ENCODE data around the gene ARL2.

DNA sequence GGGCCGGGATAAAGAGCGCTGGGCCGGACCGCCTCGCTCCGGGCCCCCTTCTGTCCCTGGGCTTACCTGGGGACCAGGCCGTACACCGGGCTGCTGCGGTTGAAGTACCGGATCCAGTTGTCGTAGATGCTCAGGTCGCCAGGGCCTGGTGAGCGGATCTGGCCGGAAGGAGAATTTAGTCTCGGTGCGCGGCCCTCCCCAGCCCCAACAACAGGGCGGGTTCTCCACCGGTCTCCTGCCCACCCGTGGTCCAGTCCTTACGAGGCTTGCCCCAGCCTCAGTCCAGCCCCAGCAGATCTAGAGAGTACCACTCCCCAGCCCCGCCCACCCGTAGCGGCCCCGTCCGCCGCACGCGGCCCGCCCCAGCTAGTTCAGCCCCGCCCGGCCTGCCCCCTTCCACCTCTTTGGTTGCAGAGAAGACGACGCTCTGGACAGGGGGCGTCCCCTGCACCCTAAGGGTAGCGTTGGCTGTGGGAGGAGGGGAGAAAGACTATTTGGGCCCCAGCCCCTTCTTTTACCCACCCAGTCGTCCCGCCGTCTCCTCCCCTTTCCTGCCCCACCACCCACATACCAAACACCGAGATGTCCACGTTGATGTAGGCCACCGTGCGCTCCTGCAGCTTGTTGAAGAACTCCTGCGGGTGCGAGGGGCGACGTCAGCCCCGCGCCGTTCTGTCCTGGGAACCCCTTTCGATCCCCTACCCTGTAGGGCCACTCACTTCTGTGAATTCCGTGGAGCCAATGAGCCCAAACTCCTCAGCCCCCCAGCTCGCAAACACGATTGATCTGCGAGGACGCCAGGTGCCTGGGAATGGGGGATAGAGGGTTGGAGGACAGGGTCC lies 33.8 kb downstream of the ARL2 start:
- TF ChIP-seq, protein P1, sequence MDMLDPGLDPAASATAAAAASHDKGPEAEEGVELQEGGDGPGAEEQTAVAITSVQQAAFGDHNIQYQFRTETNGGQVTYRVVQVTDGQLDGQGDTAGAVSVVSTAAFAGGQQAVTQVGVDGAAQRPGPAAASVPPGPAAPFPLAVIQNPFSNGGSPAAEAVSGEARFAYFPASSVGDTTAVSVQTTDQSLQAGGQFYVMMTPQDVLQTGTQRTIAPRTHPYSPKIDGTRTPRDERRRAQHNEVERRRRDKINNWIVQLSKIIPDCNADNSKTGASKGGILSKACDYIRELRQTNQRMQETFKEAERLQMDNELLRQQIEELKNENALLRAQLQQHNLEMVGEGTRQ (CRISPR knock-in tag; IDR thresholded peaks at IDR 0.05), result no peak
- TF ChIP-seq KAT7 (CRISPR knock-in tag; IDR thresholded peaks at IDR 0.05; ENCODE audit: borderline replicate concordance) (no peak), GABPB1 (CRISPR knock-in tag; IDR thresholded peaks at IDR 0.05) (no peak), ESRRA (CRISPR knock-in tag; IDR thresholded peaks at IDR 0.05; ENCODE audit: borderline replicate concordance) (no peak), OVOL2 (CRISPR knock-in tag; IDR thresholded peaks at IDR 0.05; ENCODE audit: borderline replicate concordance) (no peak)
- TF ChIP-seq, protein P2, sequence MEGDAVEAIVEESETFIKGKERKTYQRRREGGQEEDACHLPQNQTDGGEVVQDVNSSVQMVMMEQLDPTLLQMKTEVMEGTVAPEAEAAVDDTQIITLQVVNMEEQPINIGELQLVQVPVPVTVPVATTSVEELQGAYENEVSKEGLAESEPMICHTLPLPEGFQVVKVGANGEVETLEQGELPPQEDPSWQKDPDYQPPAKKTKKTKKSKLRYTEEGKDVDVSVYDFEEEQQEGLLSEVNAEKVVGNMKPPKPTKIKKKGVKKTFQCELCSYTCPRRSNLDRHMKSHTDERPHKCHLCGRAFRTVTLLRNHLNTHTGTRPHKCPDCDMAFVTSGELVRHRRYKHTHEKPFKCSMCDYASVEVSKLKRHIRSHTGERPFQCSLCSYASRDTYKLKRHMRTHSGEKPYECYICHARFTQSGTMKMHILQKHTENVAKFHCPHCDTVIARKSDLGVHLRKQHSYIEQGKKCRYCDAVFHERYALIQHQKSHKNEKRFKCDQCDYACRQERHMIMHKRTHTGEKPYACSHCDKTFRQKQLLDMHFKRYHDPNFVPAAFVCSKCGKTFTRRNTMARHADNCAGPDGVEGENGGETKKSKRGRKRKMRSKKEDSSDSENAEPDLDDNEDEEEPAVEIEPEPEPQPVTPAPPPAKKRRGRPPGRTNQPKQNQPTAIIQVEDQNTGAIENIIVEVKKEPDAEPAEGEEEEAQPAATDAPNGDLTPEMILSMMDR (IDR thresholded peaks at IDR 0.05), result no peak
- TF ChIP-seq, protein P3, sequence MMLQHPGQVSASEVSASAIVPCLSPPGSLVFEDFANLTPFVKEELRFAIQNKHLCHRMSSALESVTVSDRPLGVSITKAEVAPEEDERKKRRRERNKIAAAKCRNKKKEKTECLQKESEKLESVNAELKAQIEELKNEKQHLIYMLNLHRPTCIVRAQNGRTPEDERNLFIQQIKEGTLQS (CRISPR knock-in tag; conservative IDR thresholded peaks at IDR 0.05), result no peak
- TF ChIP-seq, protein P4, sequence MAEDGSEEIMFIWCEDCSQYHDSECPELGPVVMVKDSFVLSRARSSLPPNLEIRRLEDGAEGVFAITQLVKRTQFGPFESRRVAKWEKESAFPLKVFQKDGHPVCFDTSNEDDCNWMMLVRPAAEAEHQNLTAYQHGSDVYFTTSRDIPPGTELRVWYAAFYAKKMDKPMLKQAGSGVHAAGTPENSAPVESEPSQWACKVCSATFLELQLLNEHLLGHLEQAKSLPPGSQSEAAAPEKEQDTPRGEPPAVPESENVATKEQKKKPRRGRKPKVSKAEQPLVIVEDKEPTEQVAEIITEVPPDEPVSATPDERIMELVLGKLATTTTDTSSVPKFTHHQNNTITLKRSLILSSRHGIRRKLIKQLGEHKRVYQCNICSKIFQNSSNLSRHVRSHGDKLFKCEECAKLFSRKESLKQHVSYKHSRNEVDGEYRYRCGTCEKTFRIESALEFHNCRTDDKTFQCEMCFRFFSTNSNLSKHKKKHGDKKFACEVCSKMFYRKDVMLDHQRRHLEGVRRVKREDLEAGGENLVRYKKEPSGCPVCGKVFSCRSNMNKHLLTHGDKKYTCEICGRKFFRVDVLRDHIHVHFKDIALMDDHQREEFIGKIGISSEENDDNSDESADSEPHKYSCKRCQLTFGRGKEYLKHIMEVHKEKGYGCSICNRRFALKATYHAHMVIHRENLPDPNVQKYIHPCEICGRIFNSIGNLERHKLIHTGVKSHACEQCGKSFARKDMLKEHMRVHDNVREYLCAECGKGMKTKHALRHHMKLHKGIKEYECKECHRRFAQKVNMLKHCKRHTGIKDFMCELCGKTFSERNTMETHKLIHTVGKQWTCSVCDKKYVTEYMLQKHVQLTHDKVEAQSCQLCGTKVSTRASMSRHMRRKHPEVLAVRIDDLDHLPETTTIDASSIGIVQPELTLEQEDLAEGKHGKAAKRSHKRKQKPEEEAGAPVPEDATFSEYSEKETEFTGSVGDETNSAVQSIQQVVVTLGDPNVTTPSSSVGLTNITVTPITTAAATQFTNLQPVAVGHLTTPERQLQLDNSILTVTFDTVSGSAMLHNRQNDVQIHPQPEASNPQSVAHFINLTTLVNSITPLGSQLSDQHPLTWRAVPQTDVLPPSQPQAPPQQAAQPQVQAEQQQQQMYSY (CRISPR knock-in tag; IDR thresholded peaks at IDR 0.05), result no peak

Data from WTC11 (cell line).